ENCODE data around the gene S100A9.
"Not testable (repeated sequence)": the region's sequence is repeated elsewhere in the genome, so short reads cannot be mapped to it uniquely, and the experiment has no call there.

S100A9 gene

DNA sequence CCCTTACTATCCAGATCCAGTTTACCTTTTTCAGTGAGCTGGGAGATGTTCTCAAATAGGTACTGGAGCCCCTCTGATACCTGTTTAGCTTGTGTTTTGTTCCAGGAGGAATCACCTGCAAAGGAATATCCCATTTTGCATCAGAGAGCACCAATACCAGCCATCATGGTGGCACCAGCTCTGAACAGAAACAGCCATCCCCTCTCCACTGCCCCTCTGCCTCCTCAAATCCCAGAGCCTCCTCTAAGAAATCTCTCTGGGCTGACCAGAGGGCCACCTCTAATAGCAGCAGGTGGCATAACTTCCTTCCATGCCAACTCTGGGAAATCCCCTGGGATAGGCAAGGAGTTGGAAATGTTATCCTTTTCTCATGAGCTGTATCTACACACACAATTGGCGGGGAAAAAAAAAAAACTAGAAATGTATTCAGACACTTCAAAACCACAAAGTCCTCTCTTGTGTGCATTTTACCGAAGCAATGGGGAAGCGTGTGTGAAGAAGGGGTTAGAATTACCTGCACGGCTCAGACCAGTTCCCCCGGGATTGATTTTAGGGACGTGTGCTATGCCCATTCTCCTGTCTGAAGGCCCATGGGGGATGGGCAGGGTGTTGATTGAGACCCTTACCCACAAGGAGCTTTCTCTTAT lies 11.5 kb upstream of the S100A9 start:
- TF ChIP-seq CTCF (IDR thresholded peaks at IDR 0.05), result no peak
- no peak for TF ChIP-seq ZFX (IDR thresholded peaks at IDR 0.05; ENCODE audit: borderline replicate concordance)
- no peak overlapping the region for H3K27ac ChIP-seq

DNA sequence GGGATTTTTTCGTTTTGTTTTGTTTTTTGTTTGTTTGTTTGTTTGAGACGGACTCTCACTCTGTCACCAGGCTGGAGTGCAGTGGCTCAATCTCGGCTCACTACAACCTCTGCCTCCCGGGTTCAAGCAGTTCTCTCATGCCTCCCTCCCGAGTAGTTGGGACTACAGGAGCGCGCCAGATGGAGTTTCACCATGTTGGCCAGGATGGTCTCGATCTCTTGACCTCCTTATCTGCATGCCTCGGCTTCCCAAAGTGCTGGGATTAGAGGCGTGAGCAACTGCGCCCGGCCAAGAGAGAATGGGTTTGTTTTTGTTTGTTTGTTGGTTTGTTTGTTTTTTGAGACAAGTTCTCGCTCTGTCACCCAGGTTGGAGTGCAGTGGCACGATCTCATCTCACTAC lies 10.6 kb upstream of the S100A9 start:
- H3K27ac ChIP-seq, result not testable (repeated sequence)

GRCh38 chr1:153347856-153348255 lies 9.8 kb upstream of the S100A9 start:
- TF ChIP-seq CTCF (IDR thresholded peaks at IDR 0.05) (no peak), ZFX (IDR thresholded peaks at IDR 0.05; ENCODE audit: borderline replicate concordance) (no peak)
- no peak overlapping the region for H3K27ac ChIP-seq

GRCh38 chr1:153348511-153349362 lies 8.9 kb upstream of the S100A9 start, which contains the start of gene PGLYRP4:
Gene PGLYRP4 (minus strand): TSS chr1:153348841. CDS start chr1:153347932, 909 bp downstream.
- H3K27ac ChIP-seq, result no peak within 1 kb of the TSS
- TF ChIP-seq ZFX (IDR thresholded peaks at IDR 0.05; ENCODE audit: borderline replicate concordance), result no peak
- TF ChIP-seq CTCF (IDR thresholded peaks at IDR 0.05), result no peak

- no peak for TF ChIP-seq CTCF (IDR thresholded peaks at IDR 0.05)
- no peak for TF ChIP-seq ZFX (IDR thresholded peaks at IDR 0.05; ENCODE audit: borderline replicate concordance)
- H3K27ac ChIP-seq, result no peak overlapping the region
These were observed 8.0 kb upstream of the S100A9 start for GRCh38 chr1:153349363-153350320.

DNA sequence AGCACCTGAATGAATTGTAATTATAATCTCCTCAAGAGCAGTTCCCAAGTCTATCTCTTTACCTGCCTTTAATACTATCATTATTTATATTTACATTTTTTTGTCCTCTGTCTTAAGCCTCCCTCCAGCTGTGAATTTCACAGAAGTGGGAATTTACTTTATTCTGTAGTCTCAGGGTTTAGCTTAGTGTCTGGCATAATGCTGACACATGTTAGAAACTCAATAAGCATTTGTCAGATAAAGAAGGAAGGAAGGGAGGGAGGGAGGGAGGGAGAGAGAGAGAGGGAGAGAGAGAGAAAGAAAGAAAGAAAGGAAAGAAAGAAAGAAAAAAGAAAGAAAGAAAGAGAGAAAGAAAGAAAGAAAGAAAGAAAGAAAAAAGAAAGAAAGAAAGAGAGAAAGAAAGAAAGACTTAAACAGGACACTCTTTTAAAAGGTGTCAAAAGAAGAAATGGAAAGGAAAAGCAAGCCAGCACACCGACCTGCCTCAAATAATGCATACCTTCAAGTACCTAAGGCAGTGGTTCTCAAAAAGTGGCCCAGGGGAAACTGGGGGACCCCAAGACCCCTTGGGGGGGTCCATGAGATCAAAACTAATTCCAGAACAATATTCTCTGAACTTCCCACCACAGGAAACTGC lies 7.2 kb upstream of the S100A9 start:
- TF ChIP-seq CTCF (IDR thresholded peaks at IDR 0.05) (no peak), ZFX (IDR thresholded peaks at IDR 0.05; ENCODE audit: borderline replicate concordance) (no peak)
- H3K27ac ChIP-seq, result no peak overlapping the region

DNA sequence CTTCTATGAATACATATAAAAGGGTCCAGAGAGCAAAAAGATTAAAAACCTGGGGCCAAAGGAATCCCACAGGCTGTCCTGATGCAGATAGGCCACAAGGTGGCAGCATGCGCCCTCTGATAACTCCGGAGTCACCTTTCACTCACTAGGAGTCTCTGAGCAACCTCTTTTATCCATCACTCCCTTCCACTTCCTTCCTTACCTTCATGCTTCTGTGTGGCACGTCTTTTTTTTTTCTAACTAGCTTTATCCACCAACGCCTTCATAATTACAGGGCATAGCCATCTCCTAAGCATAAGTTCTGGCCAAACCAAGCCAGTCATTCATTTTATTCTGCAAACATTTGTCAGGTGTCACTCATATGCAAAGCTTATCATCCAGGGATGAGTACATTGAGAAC lies 5.1 kb upstream of the S100A9 start:
- TF ChIP-seq ZFX (IDR thresholded peaks at IDR 0.05; ENCODE audit: borderline replicate concordance) (no peak), CTCF (IDR thresholded peaks at IDR 0.05) (peak; percentile 98)
- H3K27ac ChIP-seq, result no peak overlapping the region
